Vagina (tissue), 2 donors: ENCODE measurements around the gene SYT15B.
"Not testable (repeated sequence)": the region's sequence is repeated elsewhere in the genome, so short reads cannot be mapped to it uniquely, and the experiment has no call there.

Experiments used
- CTCF ChIP-seq, 3 experiments: fragments of 450-650 bp in 2 of 3; fragments of 200-600 bp in 1 of 3; sonication (generic) in 1 of 3; IDR thresholded peaks; one replicate each; pipeline ENCODE4 v1.5.1; 2017 to 2019; ENCODE audit warnings: antibody characterized with exemption in 3 of 3, mild to moderate bottlenecking in 2 of 3, moderate library complexity in 2 of 3
- POLR2A ChIP-seq, 2 donors: fragments of 450-650 bp; IDR thresholded peaks; one replicate each; pipeline ENCODE4 v1.6.1; 2017; ENCODE audit warnings: antibody characterized with exemption in 2 of 2, mild to moderate bottlenecking in 2 of 2, moderate library complexity in 2 of 2

- TF ChIP-seq POLR2A, CTCF (IDR thresholded peaks at IDR 0.05): not testable (repeated sequence)
Measured at GRCh38 chr10:47751821-47752220, 11.6 kb downstream of the SYT15B start.
